Left lung (tissue), 10 donors: ENCODE data around the gene OTOP2. TPM values are rescaled to one million over a fixed set of nuclear protein-coding genes. Genes with fewer than 3 reads are reported as not detected.
"Not testable (repeated sequence)": the region's sequence is repeated elsewhere in the genome, so short reads cannot be mapped to it uniquely, and the experiment has no call there.

Source experiments
- ATAC-seq: fragments of 200-7000 bp; cut with Tn5 transposase; one replicate; pipeline ENCODE4 v1.9.1; 2020; ENCODE audit warnings: moderate library complexity
- DNase-seq, 4 donors: peaks; one replicate each; pipeline ENCODE4 v3.0.0-alpha.2; 2013 to 2020
- H3K27ac ChIP-seq, 2 donors: fragments of 200-600 bp; sonication (generic) in 1 of 2; one replicate each; pipeline versions ENCODE4 v1.5.0 to v1.8.0; 2020 to 2021
- H3K27me3 ChIP-seq, 2 donors: fragments of 200-600 bp; sonication (generic) in 1 of 2; one replicate each; pipeline versions ENCODE4 v1.5.0 to v1.8.0; 2020 to 2021
- H3K36me3 ChIP-seq, 2 donors: fragments of 200-600 bp; sonication (generic) in 1 of 2; one replicate each; pipeline versions ENCODE4 v1.5.0 to v1.8.0; 2020 to 2021
- H3K4me1 ChIP-seq, 2 donors: fragments of 200-600 bp; one replicate each; pipeline ENCODE4 v1.8.0; 2021
- H3K4me3 ChIP-seq, 2 donors: fragments of 200-600 bp; sonication (generic) in 1 of 2; one replicate each; pipeline versions ENCODE4 v1.5.0 to v1.8.0; 2020 to 2021; ENCODE audit warnings: mild to moderate bottlenecking in 1 of 2
- H3K9me3 ChIP-seq, 2 donors: fragments of 200-600 bp; sonication (generic) in 1 of 2; one replicate each; pipeline versions ENCODE4 v1.5.0 to v1.8.0; 2020 to 2021
- CTCF ChIP-seq, 2 donors: fragments of 200-600 bp; sonication (generic) in 1 of 2; IDR thresholded peaks; one replicate each; pipeline versions ENCODE4 v1.5.0 to v1.8.0; 2021; ENCODE audit warnings: antibody characterized with exemption in 2 of 2
- intact Hi-C, 2 donors: fragments of 100-400 bp; cut with DNase I; formaldehyde crosslinking; loops; one replicate each; pipeline versions ENCODE4 v1.11.2 to v1.14.2; 2022
- polyA plus RNA-seq, 6 donors: library from polyadenylated mRNA; unstranded; fragments of 120-200 nt; gene quantifications; one replicate each; pipeline ENCODE4 v1.2.1, GENCODE V29; 2013; ENCODE audit not compliant: insufficient read length in 6 of 6
- total RNA-seq, 2 donors: library from RNA; stranded (reverse); fragmentation: NEBNext Ultra II Directional; extraction: Animal tissue kit (Norgen Biotek cat#: 25700); gene quantifications; one replicate each; pipeline ENCODE4 v1.2.1, GENCODE V29; 2021
- donor health status: DM: no; HTN: yes; CAD: no.
- donor health status: DM: no; HTN: no; CAD: no.

Gene OTOP2
- total and polyA plus RNA-seq, 8 donors, result not detected

GRCh38 chr17:74901353-74902135, 22.5 kb upstream of the OTOP2 start:
- intact Hi-C loops, result no loop called here
- no peak for ATAC-seq
- TF ChIP-seq CTCF (IDR thresholded peaks at IDR 0.05), result no peak
- H3K9me3 ChIP-seq, result no peaks in the 10 kb centered on the region
- H3K4me3 ChIP-seq, result no peak overlapping the region
- no peaks in the 10 kb centered on the region for H3K4me1 ChIP-seq
- H3K27me3 ChIP-seq, result peaks cover 0 to 54% of the 10 kb centered on the region in 2 donors
- peak in 1 of 4 donors; percentile 28 for DNase-seq
- no peak overlapping the region for H3K27ac ChIP-seq
- no peaks in the 10 kb centered on the region for H3K36me3 ChIP-seq

- Histone ChIP-seq H3K4me1 (no peaks in the 10 kb centered on the region), H3K4me3 (no peak overlapping the region), H3K36me3 (no peaks in the 10 kb centered on the region), H3K27ac (no peak overlapping the region), H3K27me3 (peaks cover 0 to 54% of the 10 kb centered on the region in 2 donors), H3K9me3 (no peaks in the 10 kb centered on the region)
- intact Hi-C loops, result no loop called here
- ATAC-seq (no peak), DNase-seq (no peak)
- TF ChIP-seq CTCF (IDR thresholded peaks at IDR 0.05), result no peak
Observed at GRCh38 chr17:74903034-74903433, 21.0 kb upstream of the OTOP2 start.

- ATAC-seq (no peak), DNase-seq (no peak)
- H3K27me3 ChIP-seq, result peaks cover 0 to 54% of the 10 kb centered on the region in 2 donors
- intact Hi-C loops, result no loop called here
- no peaks in the 10 kb centered on the region for H3K4me1 ChIP-seq
- H3K9me3 ChIP-seq, result no peaks in the 10 kb centered on the region
- H3K27ac ChIP-seq, result no peak overlapping the region
- no peaks in the 10 kb centered on the region for H3K36me3 ChIP-seq
- no peak overlapping the region for H3K4me3 ChIP-seq
- no peak for TF ChIP-seq CTCF (IDR thresholded peaks at IDR 0.05)
Observed at GRCh38 chr17:74903671-74904070, 20.4 kb upstream of the OTOP2 start.

GRCh38 chr17:74904687-74905409, 19.2 kb upstream of the OTOP2 start:
- no peaks in the 10 kb centered on the region for H3K36me3 ChIP-seq
- H3K9me3 ChIP-seq, result no peaks in the 10 kb centered on the region
- H3K27me3 ChIP-seq, result peaks cover 0 to 54% of the 10 kb centered on the region in 2 donors
- no peak for TF ChIP-seq CTCF (IDR thresholded peaks at IDR 0.05)
- ATAC-seq (no peak), DNase-seq (no peak)
- H3K4me3 ChIP-seq, result no peak overlapping the region
- no peak overlapping the region for H3K27ac ChIP-seq
- intact Hi-C loops, result no loop called here
- no peaks in the 10 kb centered on the region for H3K4me1 ChIP-seq

- ATAC-seq, H3K36me3 ChIP-seq, DNase-seq, H3K4me1 ChIP-seq, intact Hi-C loops, H3K4me3 ChIP-seq, H3K27ac ChIP-seq, H3K9me3 ChIP-seq: not testable (repeated sequence)
- peaks cover 0 to 50% of the 10 kb centered on the region in 2 donors for H3K27me3 ChIP-seq
Observed at GRCh38 chr17:74906214-74906793, 17.8 kb upstream of the OTOP2 start.
